DMS79 treated with DMSO at 0.1 percent for 48 hours (cell line): ENCODE measurements around the gene RUNX1.
A peak's percentile ranks its signal among the peaks of the same experiment; 100 is the strongest.

Source experiments
- DNase-seq: peaks from one replicate; lab custom pipeline; 2025; lab: John Stamatoyannopoulos, UW

RUNX1 gene

DNA sequence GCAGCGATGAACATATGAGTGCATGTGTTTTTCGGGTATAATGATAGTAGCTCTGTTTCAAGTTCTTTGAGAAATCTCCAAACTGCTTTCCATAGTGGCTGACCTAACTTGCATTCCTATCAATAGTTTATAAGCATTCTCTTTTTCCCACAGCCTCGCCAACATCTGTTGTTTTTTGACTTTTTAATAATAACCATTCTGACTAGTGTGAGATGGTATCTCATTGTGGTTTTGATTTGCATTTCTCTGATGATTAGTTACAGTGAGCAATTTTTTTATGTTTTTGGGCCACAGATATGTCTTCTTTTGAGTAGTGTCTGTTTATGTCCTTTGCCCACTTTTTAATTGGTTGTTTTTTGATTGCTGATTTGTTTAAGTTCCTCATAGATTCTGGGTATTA lies 10.6 kb upstream of the RUNX1 start:
- DNase-seq, result no peak

- no peak for DNase-seq
These were observed 9.0 kb upstream of the RUNX1 start for GRCh38 chr21:35058058-35058457.

GRCh38 chr21:35057428-35057827 lies 8.3 kb upstream of the RUNX1 start:
- DNase-seq, result no peak

DNA sequence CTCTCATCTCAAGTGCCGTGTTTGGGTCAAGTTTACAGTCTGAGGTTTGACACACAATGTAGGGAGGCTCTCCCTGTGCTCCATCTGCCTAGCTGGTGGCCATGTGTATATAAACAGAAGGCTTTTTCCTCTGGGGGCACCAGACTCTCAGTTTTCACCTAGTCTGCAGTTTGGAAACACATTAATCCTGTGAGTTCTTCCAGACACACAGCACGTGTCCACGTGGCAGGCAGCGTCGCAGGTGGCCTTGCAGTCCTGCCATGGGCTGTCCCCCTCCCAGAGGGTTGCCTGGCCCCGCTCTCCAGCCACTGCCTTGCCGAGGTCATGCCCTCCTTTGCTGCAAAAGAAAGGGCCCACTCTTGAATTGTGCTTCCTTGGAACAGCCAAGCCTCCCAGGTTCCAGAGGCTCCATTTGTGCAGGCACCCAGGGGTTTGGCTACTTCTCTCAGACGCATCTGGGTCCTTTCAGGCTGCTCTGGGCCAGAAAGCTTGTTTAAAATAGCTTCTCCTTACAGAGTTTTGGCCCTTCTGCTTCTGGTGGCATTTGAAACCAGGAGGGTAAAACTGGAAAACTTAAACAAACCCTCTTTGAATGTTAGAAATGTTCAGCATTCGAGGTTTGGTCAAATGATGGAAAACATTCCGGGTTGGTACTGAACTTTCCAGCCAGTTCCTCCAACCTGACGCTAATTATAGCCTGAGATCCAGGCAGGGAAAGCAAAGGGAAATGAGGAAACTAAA lies 4.4 kb upstream of the RUNX1 start:
- DNase-seq, result no peak

GRCh38 chr21:35052801-35053200 lies 3.7 kb upstream of the RUNX1 start:
- DNase-seq, result no peak

- DNase-seq, result no peak
These were observed 2.3 kb upstream of the RUNX1 start for GRCh38 chr21:35051287-35051818.

DNA sequence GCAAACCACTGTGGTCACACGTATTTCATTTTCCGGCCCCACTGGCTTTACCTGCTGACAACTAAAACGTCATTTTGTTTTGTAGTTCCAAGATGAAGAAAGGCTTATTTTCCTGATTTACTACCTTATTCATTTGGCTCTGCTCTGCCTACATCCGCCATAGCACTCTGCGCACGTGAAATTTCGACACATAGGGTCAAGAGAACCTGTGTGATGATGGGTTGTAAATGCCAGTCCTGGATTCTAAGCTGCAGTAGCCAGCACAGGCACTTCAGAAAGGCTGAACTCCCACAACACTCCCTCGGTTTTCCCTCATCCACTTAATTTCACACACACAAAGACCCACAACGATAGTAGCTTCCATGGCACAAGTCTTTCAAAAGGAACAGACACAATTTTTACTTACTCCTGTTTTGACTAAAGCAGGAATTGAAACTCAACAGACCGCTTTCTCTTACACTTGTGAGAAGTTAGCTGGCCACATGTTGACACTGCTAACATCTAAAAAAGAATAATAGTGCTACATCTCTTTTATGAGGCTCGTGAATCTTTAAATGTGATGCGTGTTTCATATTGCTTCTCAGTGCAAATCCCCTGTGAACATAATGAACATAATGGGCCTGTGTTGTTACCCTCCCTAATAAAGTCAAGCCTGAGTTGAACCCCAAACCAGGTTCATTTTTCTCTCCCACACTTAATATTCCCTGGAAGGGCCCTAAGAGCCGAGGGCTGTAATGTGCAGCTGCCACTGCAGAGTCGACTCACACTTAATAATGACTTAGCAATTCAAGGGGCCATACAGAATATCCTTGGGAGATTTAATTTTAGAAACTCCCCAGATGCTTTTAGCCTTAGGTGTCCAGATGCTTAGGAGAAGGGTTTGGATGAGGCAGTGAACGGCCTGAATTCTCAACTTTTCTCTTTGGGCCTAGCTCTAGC lies 1.5 kb upstream of the RUNX1 start:
- DNase-seq, result no peak

- DNase-seq, result peak; percentile 74
These were observed 910 bp downstream of the RUNX1 start for GRCh38 chr21:35048183-35048601.

- no peak for DNase-seq
These were observed 2.2 kb downstream of the RUNX1 start for GRCh38 chr21:35046880-35047229.

GRCh38 chr21:35046263-35046624 lies 2.9 kb downstream of the RUNX1 start:
- no peak for DNase-seq

- no peak for DNase-seq
These were observed 3.4 kb downstream of the RUNX1 start for GRCh38 chr21:35045542-35046262.

DNA sequence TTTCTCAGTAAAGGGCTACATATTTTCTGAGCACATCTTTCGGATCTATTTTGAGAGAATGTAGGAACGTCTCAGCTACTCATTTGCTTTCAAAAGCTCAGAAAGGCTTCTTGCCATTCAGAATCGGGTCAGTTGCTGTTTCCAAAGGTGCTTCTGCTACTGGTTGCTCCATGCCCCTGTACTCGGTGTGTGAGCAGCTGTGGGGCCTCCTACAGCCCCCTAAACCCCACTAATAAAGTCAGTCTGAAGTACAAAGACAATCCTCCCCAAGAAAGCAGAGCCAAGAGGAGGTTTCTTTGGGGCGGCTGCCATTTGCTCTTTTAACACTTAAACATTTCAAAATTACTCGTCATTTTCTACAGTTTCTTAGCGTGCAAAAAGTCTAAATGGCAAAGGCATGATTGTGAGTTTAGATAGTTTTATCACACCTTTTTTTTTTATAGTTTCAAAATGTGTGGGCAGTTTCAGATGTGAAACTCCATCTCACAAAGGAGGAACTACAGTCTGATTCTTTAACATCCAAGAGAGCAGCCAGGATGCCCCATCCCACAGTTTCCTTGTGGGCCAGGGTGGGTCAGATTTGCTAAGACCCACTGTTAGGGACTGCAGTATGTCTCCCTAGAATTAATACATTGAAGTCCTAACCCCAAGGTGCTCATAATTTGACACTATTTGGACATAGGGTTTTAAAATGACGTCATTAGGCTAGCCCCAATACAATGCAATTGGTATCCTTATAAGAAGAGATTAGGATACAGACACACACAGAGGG lies 4.1 kb downstream of the RUNX1 start:
- no peak for DNase-seq

GRCh38 chr21:35044128-35044527 lies 5.0 kb downstream of the RUNX1 start:
- DNase-seq, result no peak

DNA sequence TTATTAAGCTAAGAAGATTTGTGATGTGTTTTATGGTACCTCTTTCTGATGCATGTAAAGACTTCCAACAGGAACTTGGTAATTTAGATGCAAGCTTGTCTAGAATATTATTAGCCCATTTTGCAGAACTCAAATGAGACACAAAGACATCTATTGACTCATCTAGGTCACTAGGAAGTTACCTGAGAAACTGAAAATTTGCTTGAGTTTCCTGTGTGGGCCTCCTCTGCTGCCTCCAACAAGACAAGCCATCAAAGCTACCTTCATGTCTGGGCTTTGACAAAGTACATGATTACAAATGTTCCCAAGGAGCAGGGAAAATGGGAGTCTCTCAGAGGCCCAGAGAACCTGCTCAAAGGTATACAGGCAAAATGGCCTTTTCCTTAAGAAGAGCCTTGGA lies 5.6 kb downstream of the RUNX1 start:
- no peak for DNase-seq

DNA sequence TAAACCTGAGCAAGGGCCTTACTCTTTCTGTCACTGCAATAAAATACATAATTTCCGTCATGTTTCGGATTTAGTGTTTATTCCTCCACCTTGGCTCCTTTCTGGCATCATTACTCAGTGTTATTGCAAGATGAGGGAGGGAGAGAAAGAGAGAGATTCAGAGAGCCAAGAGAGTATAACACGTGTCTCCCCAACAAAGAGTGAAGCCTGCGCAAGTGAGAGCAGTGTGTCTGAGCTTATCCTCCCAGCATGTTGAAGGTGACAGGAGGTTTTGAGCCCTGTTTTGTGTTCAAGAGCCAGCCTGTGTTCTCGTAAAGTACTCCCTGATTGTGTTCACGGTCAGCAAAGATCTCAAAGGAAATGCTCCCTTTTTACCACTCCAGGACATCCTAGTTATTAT lies 6.3 kb downstream of the RUNX1 start:
- DNase-seq, result no peak

DNA sequence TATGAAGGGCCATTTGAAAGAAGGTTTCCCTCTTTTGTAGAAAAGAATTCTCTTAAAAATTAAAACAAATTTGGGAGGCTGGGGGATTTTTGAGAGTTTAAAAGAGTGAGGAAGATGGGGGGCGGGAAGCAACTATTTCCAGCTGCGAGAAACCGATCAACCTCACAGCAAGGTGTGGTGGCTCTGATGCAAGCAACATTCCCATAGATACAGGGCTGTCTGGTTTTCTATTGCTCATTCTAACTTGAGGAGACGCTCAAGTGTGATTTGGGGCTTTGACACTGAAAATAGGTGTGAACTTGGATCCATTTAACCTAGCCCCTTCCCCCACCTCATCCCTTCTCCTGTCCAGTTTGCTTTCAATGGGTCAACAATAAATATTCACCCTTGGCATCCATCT lies 7.2 kb downstream of the RUNX1 start:
- no peak for DNase-seq

DNA sequence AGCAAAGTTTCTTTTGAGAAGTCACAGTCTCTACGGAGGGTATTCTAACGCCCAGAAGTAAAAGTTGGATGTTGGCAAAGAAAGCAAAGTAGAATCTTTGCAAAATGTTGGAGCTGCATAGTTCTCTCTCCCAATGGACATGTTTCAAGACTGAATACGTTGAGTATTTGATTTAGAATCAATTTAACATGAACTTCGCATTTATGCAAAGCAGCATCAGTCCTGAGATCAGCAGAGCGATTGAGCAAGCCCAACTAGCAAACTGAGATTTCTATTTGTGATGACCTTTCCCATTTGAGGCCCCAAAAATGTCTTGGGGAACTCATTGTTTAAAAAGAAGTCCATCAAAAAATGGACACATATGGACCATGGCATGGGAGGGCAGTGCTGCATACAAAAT lies 8.0 kb downstream of the RUNX1 start:
- DNase-seq, result no peak

GRCh38 chr21:35039595-35040289 lies 9.4 kb downstream of the RUNX1 start:
- no peak for DNase-seq

- no peak for DNase-seq
These were observed 10.3 kb downstream of the RUNX1 start for GRCh38 chr21:35038772-35039319.

DNA sequence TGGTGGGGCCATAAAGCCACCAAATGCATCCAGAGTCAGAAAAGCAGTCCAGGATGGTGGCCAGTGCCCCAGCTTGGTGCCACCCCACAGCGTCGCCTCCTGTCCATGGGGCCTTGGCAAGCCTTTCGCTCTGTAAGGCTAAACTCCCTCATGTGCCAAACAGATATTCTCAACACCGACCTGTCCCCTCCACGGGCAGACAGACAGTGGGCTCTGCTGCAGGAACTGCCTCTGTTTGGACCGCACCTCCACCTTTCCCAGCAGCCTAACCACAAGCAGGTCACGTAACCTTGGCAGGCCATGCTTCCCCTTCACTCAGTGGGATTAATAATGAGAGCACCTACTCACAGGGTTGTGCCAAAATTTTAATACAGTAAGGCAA lies 11.7 kb downstream of the RUNX1 start:
- DNase-seq, result no peak
